IMR-90 (cell line): ENCODE data around the gene HCCS. TPM values are rescaled to one million over a fixed set of nuclear protein-coding genes. Genes with fewer than 3 reads are reported as not detected.

Experiments
- ATAC-seq: fragments of 200-7000 bp; cut with Tn5 transposase; 2 replicates; pipeline ENCODE4 v1.9.1; 2020; ENCODE audit warnings: low read depth, mild to moderate bottlenecking, moderate library complexity
- BruUV-seq: library from RNA; stranded (reverse); fragments of 400-500 nt; replicated peaks from 2 replicates; lab custom pipeline; 2021; lab: Mats Ljungman, UMichigan
- CTCF ChIA-PET: fragments of 300-600 bp; formaldehyde crosslinking; extraction: SDS; loops from one replicate; lab custom pipeline; 2021; ENCODE audit warnings: antibody characterized with exemption; lab: Yijun Ruan, JAX
- POLR2A ChIA-PET: fragments of 300-600 bp; sonication (Branson Sonifier 250); formaldehyde crosslinking; loops from one replicate; lab custom pipeline; 2022; ENCODE audit warnings: antibody characterized with exemption; ENCODE audit not compliant: unreplicated experiment; lab: Charles Lee
- DNase-seq: peaks from one replicate; pipeline ENCODE4 v3.0.0; 2013
- H2AFZ ChIP-seq: replicated peaks from 2 replicates; pipeline ENCODE3; 2013; ENCODE audit warnings: low read length, mild to moderate bottlenecking; ENCODE audit not compliant: poor library complexity
- H2AK5ac ChIP-seq: 2 replicates; pipeline ENCODE4 v1.6.1; 2013; ENCODE audit warnings: low read depth, low read length, inconsistent platforms
- H2AK9ac ChIP-seq: replicated peaks from 2 replicates; pipeline ENCODE3; 2013; ENCODE audit warnings: mild to moderate bottlenecking, low read depth, low read length, moderate library complexity; ENCODE audit not compliant: poor library complexity
- H2BK120ac ChIP-seq: 2 replicates; pipeline ENCODE4 v1.6.1; 2013; ENCODE audit warnings: low read depth, low read length, inconsistent platforms
- H2BK15ac ChIP-seq: 3 replicates; pipeline ENCODE4 v1.6.1; 2013; ENCODE audit warnings: low read depth, low read length, inconsistent platforms
- H2BK20ac ChIP-seq: 2 replicates; pipeline ENCODE4 v1.6.1; 2013; ENCODE audit warnings: low read depth, mild to moderate bottlenecking, inconsistent platforms, low read length, moderate library complexity
- H2BK5ac ChIP-seq: 2 replicates; pipeline ENCODE4 v1.6.1; 2013; ENCODE audit warnings: mild to moderate bottlenecking, low read depth, low read length, inconsistent platforms; ENCODE audit not compliant: poor library complexity, severe bottlenecking
- H3K14ac ChIP-seq: replicated peaks from 2 replicates; pipeline ENCODE4 v1.6.1; 2013; ENCODE audit warnings: low read depth, low read length, inconsistent platforms
- H3K18ac ChIP-seq: 2 replicates; pipeline ENCODE4 v1.6.1; 2013; ENCODE audit warnings: low read depth, low read length, control low read depth
- H3K23ac ChIP-seq: 2 replicates; pipeline ENCODE4 v1.6.1; 2013; ENCODE audit warnings: low read depth, low read length, inconsistent platforms
- H3K27ac ChIP-seq: 2 replicates; pipeline ENCODE4 v1.5.1; 2013; ENCODE audit warnings: mild to moderate bottlenecking, control low read depth, low read length; ENCODE audit not compliant: insufficient read depth
- H3K27me3 ChIP-seq: 2 replicates; pipeline ENCODE4 v1.6.1; 2013; ENCODE audit warnings: low read length; ENCODE audit not compliant: control insufficient read depth, insufficient read depth
- H3K36me3 ChIP-seq: 2 replicates; pipeline ENCODE4 v1.6.1; 2013; ENCODE audit warnings: low read length, mixed read lengths; ENCODE audit not compliant: control insufficient read depth, insufficient read depth
- H3K4ac ChIP-seq: 2 replicates; pipeline ENCODE4 v1.6.1; 2013; ENCODE audit warnings: low read depth, low read length, inconsistent platforms
- H3K4me1 ChIP-seq: 2 replicates; pipeline ENCODE4 v1.6.1; 2013; ENCODE audit warnings: low read length, mixed read lengths; ENCODE audit not compliant: control insufficient read depth, insufficient read depth
- H3K4me2 ChIP-seq: 2 replicates; pipeline ENCODE4 v1.6.1; 2013; ENCODE audit warnings: low read depth, mild to moderate bottlenecking, control low read depth, low read length, moderate library complexity
- H3K4me3 ChIP-seq: 2 replicates; pipeline ENCODE4 v1.5.1; 2013; ENCODE audit warnings: low read depth, mild to moderate bottlenecking, control low read depth, low read length, moderate library complexity; ENCODE audit not compliant: insufficient read depth
- H3K56ac ChIP-seq: 2 replicates; pipeline ENCODE4 v1.6.1; 2013; ENCODE audit warnings: low read length, inconsistent platforms; ENCODE audit not compliant: insufficient read depth; ENCODE audit errors: extremely low read depth
- H3K79me1 ChIP-seq, 2 experiments: 2 replicates each; pipeline ENCODE4 v1.6.1; 2013; ENCODE audit warnings: low read length in 2 of 2, inconsistent platforms in 1 of 2, low read depth in 1 of 2
- H3K9ac ChIP-seq: 2 replicates; pipeline ENCODE4 v1.6.1; 2013; ENCODE audit warnings: low read depth, low read length, control low read depth
- H3K9me1 ChIP-seq: 2 replicates; pipeline ENCODE4 v1.6.1; 2013; ENCODE audit warnings: low read length, inconsistent platforms; ENCODE audit not compliant: insufficient read depth
- H3K9me3 ChIP-seq: 2 replicates; pipeline ENCODE4 v1.6.1; 2013; ENCODE audit warnings: low read length; ENCODE audit not compliant: control insufficient read depth, insufficient read depth
- H4K20me1 ChIP-seq: 2 replicates; pipeline ENCODE4 v1.6.1; 2013; ENCODE audit warnings: low read length, inconsistent platforms; ENCODE audit not compliant: insufficient read depth
- H4K5ac ChIP-seq: 2 replicates; pipeline ENCODE4 v1.6.1; 2013; ENCODE audit warnings: mild to moderate bottlenecking, low read depth, low read length, control low read depth
- H4K8ac ChIP-seq, 2 experiments: 2 replicates each; pipeline ENCODE4 v1.6.1; 2013; ENCODE audit warnings: low read depth in 2 of 2, low read length in 2 of 2, control low read depth in 1 of 2, inconsistent platforms in 1 of 2
- H4K91ac ChIP-seq: 2 replicates; pipeline ENCODE4 v1.6.1; 2013; ENCODE audit warnings: low read depth, low read length, inconsistent platforms; ENCODE audit not compliant: insufficient read depth
- CHD1 ChIP-seq: IDR thresholded peaks from 2 replicates; pipeline ENCODE4 v1.6.1; 2012; ENCODE audit warnings: low read depth, low read length, improper control_type of control experiment
- FOS ChIP-seq: fragments of 150-350 bp; IDR thresholded peaks from 2 replicates; pipeline ENCODE4 v1.6.1; 2016; ENCODE audit warnings: low read depth, low read length
- POLR2A ChIP-seq: IDR thresholded peaks from 2 replicates; pipeline ENCODE4 v1.6.1; 2012; ENCODE audit warnings: mild to moderate bottlenecking, low read depth, low read length
- WGBS, 2 experiments: methylation state at CpG; one replicate each; pipeline versions ENCODE4 v1.1.5 to v1.1.7; 2013; ENCODE audit warnings: missing lambda C conversion rate in 2 of 2; ENCODE audit not compliant: insufficient read length in 1 of 2; ENCODE audit errors: extremely low coverage in 2 of 2; 5-methylcytosine and 5-hydroxymethylcytosine counted together
- dilution Hi-C: fragments of 300-500 bp; cut with HindIII; formaldehyde crosslinking; loops from one replicate; pipeline ENCODE4 v1.14.3; 2018; ENCODE audit warnings: low sequenced_read_pairs; ENCODE audit not compliant: unreplicated experiment
- in situ Hi-C: fragments of 300-500 bp; cut with MboI; formaldehyde crosslinking; loops from 3 replicates; pipeline ENCODE4 v1.14.3; 2019; ENCODE audit warnings: low sequenced_read_pairs, inconsistent platforms, mixed read lengths
- intact Hi-C: fragments of 100-400 bp; cut with micrococcal nuclease; formaldehyde crosslinking; loops from 2 replicates; pipeline ENCODE4 v1.10.0; 2022
- polyA plus RNA-seq, 3 experiments: library from polyadenylated mRNA; depleted of rRNA; stranded (reverse); fragments of >200 nt; gene quantifications; 2 replicates each; pipeline ENCODE4 v1.2.3, GENCODE V29; 2012; ENCODE audit warnings: low replicate concordance in 1 of 3
- total RNA-seq: library from RNA; depleted of rRNA; stranded (reverse); fragments of >200 nt; gene quantifications from 2 replicates; pipeline ENCODE4 v1.2.3, GENCODE V29; 2012
- TF ChIP-seq, protein P1 (sequence below): conservative IDR thresholded peaks from 2 replicates; pipeline ENCODE4 v1.5.1; 2012; ENCODE audit warnings: mild to moderate bottlenecking, low read depth, low read length, improper control_type of control experiment

Gene HCCS
- total and polyA plus RNA-seq, 2 of the 4 experiments (the other 2 are of a cell fraction) = 24.0 to 28.6 TPM

GRCh38 chrX:11164433-11164832 is 53.3 kb downstream of the HCCS start:
- H3K23ac ChIP-seq = no peak overlapping the region
- H2AFZ ChIP-seq = no peak overlapping the region
- H3K27me3 ChIP-seq = no peaks in the 10 kb centered on the region
- H3K18ac ChIP-seq = no peak overlapping the region
- no peak for TF ChIP-seq POLR2A
- TF ChIP-seq FOS = no peak
- TF ChIP-seq, protein P1, sequence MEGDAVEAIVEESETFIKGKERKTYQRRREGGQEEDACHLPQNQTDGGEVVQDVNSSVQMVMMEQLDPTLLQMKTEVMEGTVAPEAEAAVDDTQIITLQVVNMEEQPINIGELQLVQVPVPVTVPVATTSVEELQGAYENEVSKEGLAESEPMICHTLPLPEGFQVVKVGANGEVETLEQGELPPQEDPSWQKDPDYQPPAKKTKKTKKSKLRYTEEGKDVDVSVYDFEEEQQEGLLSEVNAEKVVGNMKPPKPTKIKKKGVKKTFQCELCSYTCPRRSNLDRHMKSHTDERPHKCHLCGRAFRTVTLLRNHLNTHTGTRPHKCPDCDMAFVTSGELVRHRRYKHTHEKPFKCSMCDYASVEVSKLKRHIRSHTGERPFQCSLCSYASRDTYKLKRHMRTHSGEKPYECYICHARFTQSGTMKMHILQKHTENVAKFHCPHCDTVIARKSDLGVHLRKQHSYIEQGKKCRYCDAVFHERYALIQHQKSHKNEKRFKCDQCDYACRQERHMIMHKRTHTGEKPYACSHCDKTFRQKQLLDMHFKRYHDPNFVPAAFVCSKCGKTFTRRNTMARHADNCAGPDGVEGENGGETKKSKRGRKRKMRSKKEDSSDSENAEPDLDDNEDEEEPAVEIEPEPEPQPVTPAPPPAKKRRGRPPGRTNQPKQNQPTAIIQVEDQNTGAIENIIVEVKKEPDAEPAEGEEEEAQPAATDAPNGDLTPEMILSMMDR = no peak
- TF ChIP-seq CHD1 = no peak
- no peak overlapping the region for H4K8ac ChIP-seq
- no peak overlapping the region for H3K4me3 ChIP-seq
- no peak overlapping the region for H2BK20ac ChIP-seq
- ATAC-seq (no peak), DNase-seq (no peak)
- intact Hi-C loops = no loop called here
- H3K36me3 ChIP-seq = peaks cover 4% of the 10 kb centered on the region; the same call in 1 of the 2 replicates
- H3K79me1 ChIP-seq = no peaks in the 10 kb centered on the region
- no peak overlapping the region for H2AK5ac ChIP-seq
- H3K9me3 ChIP-seq = no peaks in the 10 kb centered on the region
- no TSS peak for BruUV-seq
- ChIA-PET CTCF (no interaction called here), POLR2A (no interaction called here)
- WGBS, 2 experiments = 50% methylated on average over 3 of the region's 6 CpGs; no CpG with 5 or more reads in 1 of the 2 experiments
- in situ Hi-C loops = no loop called here
- H3K9ac ChIP-seq = no peak overlapping the region
- H4K5ac ChIP-seq = no peak overlapping the region
- no peak overlapping the region for H3K27ac ChIP-seq
- no peak overlapping the region for H2AK9ac ChIP-seq
- no peak overlapping the region for H3K14ac ChIP-seq
- no peak overlapping the region for H3K56ac ChIP-seq
- no peak overlapping the region for H2BK120ac ChIP-seq
- H3K4me2 ChIP-seq = no peak overlapping the region
- H4K91ac ChIP-seq = no peak overlapping the region
- H3K4ac ChIP-seq = no peak overlapping the region
- no peak overlapping the region for H2BK15ac ChIP-seq
- no peaks in the 10 kb centered on the region for H3K9me1 ChIP-seq
- H4K20me1 ChIP-seq = no peaks in the 10 kb centered on the region
- no peak overlapping the region for H2BK5ac ChIP-seq
- dilution Hi-C loops = no loop called here
- H3K4me1 ChIP-seq = no peaks in the 10 kb centered on the region
